ENCODE measurements around the gene PGGHG.
"Not testable (repeated sequence)": the region's sequence is repeated elsewhere in the genome, so short reads cannot be mapped to it uniquely, and the experiment has no call there.

GRCh38 chr11:314554-314875 is 25.6 kb downstream of the PGGHG start:
- not testable (repeated sequence) for TF ChIP-seq CTCF (conservative IDR thresholded peaks at IDR 0.05; ENCODE audit: low read length); EZH2phosphoT487 (IDR thresholded peaks at IDR 0.05; ENCODE audit: borderline replicate concordance)
